NCI-H187 treated with DMSO at 0.1 percent for 48 hours (cell line): ENCODE data around the gene SARDH.
A peak's percentile ranks its signal among the peaks of the same experiment; 100 is the strongest.

Experiments used
- DNase-seq: peaks from one replicate; lab custom pipeline; 2025; lab: John Stamatoyannopoulos, UW

SARDH gene

DNA sequence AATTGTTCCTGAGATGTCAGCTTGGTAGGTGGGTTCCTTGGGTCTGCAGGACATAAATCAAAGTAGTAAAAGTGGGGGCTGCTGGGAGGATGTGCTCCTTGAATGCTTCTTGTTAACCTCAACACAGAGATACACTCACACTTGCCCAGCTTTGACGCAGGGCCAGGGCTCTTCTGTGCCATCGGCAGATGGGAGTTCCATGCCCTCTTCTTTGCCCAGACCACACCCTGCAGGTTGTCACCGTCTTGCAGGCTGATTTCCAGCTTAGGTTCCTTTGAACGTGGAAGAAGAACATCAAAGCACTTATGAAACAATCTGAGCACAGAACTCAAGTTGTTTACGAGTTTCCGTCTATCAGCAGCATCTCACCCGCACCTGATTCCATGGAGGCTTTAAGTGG lies 91.0 kb downstream of the SARDH start:
- peak; percentile 1 for DNase-seq

DNA sequence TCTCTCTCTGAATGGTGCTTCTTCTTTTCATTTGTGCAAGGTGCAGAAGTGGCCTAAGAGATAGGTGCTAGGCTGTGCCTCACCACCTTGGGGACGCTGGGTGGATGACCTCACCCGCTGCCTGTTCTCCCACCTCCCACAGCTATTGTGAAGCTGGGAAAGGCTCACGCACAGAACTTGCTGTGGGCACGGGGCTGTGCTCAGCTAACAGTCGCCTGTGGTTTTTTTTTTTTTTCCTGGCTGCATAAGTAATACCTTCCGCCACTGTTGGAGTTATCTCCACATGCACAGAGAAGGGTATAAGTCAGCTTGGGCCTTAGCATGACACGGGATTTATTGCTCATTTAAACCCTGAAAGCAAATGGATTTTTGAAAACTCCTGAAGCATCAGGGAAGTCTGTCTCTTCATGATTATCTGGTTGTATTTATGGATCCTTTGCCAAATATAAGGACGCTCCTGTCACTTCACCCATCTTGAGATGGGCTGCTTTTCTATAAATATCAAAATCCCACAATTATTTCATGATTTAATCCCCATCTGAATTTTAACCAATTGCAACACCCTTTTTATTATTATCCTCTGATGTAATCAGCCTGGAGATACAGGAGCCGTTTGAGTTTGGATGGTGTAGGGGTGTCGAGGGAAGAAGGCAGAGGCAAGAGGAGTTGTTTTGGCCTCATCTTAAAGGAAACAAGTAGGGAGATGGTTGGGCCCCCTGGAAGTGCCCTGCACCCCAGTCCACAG lies 93.0 kb downstream of the SARDH start:
- DNase-seq: no peak

DNA sequence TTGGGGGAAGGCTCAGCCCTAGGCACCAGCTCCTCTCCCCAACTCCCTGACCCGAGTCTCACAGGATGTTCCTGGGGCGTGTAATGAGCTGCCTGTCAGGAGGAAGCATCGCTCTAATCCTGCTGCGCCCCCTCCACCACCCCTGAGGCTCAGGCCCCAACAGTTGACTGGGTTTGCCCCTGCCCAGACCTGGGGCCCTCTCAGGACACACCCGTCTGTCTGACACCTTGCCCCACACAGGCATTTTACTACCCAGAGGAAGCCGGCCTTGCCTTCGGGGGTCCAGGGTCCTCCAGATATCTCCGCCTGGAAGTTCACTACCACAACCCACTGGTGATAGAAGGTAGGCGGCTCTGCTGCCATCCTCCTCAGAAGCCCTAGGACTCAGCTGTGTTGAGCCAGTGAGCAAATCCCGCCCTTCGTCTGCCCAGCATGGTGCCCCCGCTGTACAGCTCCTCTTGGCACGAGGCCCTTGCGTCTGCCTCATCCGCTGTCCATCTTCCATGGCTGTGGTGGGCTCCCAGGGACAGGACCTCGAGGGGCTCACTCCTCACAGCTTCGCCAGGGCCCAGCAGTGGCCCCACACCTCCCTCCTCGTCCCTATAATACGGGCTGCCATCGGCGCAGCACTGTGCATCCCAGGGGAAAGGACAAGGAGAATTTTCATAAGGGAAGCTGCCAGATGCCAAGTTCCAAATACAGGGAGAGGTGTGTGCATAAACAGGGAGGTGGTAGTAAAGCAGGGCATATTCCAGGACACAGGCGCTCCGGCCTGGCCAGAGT lies 94.0 kb downstream of the SARDH start:
- no peak for DNase-seq

- no peak for DNase-seq
These were observed 94.8 kb downstream of the SARDH start for GRCh38 chr9:133643362-133643755.

DNA sequence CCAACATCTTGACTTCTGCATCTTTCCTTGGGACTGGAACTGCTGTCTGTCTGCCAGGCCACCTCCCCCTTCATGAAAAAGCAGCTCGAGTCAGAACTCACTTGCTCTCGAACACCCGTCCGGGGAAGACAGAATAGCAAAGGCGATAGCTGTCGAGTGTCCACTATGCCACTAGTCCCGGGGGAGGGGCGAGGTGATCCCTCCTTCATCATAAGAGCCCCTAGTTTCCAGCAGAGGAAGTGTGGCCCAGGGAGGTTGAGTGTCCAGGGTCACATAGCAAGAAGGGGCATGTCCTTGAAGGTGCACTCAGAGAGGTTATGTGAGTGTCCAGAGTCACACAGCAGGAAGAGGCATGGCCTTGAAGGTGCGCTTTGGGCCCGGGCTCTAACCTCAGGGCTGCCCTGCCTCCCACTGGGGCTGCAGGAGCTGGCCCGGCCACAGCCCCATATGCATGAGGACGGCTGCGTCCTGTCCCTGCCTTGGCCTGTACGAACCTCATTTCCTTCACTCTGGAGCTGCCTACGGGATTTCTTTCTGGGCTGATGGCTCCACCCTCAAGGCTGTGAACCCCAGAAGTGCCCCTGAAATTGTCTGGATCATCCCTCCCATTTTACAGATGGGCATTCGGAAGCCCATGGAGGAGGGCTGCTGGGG lies 95.3 kb downstream of the SARDH start:
- no peak for DNase-seq

GRCh38 chr9:133641861-133642595 lies 96.1 kb downstream of the SARDH start:
- no peak for DNase-seq

GRCh38 chr9:133641396-133641655 lies 96.8 kb downstream of the SARDH start:
- no peak for DNase-seq

DNA sequence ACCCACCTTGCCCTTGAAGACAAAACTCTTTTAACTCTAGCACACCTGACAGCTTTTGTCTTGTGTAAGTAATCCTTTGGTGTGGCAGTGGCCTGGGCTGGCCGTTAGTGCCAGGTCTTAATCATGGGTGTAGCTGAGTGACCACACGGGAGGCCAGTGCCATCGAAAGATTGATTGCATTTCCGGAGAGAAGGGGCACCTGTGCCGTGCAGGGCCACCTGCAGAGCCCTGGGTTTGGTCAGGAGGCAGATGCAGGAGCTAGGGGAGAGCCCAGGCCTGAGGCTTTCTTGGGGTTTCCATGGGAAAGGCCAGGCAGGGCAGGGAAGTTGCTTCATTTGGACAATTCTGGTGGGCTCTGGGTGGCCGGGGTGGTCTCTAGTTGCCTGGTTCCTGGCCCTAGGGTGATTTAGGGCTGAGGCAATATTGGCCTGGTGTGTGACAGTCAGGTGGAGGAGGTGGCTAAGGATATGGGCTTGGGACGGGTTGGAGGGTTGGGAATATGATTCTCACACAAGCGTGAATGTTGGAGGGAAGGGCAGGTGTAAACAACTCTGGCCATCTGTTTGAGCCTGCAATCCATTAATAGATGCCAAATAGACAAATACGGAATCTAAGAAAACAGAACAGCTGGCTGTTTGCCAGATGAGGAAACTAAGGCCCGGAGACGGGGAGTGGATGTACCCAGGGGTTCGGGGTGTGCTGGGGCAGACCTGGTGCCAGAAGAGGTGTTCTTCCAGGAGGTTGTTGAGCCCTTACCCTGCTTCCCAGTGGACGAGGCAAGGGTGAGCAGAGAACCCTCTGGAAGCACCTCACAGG lies 97.4 kb downstream of the SARDH start:
- no peak for DNase-seq

- no peak for DNase-seq
These were observed 98.0 kb downstream of the SARDH start for GRCh38 chr9:133640160-133640559.

GRCh38 chr9:133639613-133640012 lies 98.5 kb downstream of the SARDH start:
- DNase-seq: no peak

GRCh38 chr9:133638711-133639110 lies 99.4 kb downstream of the SARDH start:
- no peak for DNase-seq

- no peak for DNase-seq
These were observed 100.1 kb downstream of the SARDH start for GRCh38 chr9:133638076-133638475.

DNA sequence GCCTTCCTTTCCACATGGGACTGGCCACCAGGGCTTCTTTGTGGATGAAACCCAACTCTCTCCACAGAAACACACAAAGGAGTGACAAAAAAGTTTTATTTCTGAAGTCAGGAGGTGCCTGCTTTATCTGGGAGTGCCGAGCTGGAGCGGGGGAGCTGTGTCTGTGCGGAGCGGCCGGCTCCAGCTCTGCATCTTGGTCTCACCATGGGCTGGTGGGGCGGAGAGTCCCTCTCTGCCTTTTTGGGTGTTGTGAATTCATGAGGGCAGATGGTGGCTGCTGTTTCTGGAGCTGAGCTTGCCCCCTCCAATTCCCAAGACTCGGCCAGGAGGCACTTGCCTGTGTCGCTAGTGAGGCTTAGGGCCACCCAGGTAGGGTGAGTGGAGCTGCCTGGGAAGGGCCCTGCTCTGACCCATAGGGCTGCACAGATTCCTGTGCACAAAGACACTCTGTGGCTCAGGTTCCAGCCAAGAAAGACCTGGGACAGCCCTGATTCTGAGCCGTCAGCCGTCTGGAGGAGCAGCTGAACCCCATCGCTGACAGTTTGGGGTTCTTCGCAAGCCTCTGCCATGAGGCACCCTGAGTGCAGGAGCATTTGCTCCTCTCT lies 100.6 kb downstream of the SARDH start:
- no peak for DNase-seq

- DNase-seq: no peak
These were observed 101.2 kb downstream of the SARDH start for GRCh38 chr9:133636902-133637301.

DNA sequence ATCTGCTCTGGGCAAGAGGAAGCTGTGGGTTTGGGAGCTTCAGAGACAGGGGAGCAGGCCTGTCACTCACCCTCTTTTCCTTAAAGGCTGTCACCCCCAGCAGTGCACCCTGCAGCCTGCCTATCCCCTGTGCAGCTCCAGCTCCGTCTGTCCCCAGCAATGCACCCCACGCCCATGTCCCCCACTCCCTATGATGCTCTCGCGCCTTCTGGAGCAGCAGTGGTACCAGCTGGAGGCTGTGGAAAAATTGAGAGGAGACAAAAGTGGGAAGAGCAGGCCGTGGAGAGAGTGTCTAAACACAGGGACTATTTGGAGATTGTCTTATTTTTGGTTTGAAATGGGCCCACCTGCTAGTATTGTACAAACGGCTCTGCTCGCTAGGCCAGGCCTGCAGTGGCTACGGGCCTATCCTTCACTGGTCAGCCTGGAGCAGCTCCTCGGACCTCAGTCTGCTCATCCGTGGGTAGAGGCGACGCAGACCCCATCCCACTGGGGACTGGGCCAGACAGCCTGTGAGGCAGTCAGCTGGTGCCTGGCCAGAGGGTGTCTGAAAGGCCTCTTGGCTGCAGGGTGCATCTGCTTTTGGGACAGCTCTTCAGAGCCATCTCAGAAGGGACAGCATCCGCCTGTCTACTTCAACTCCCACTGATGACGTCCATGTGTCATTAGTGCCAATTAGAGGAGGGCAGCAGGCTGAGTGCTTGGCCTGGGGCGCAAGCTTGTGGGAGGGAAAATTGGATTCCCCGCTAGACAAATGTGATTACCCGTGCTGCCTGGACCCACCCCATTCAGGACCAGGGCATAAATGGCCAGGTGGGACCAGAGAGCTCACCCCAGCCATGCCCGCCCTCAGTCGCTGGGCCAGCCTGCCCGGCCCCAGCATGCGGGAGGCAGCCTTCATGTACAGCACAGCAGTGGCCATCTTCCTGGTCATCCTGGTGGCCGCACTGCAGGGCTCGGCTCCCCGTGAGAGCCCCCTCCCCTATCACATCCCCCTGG lies 102.3 kb downstream of the SARDH start, which contains the start of gene DBH:
Gene DBH (plus strand): TSS at position 831 of the 999 bp plus-strand sequence. CDS start 9 bp downstream, at position 840.
- DNase-seq: no peak

DNA sequence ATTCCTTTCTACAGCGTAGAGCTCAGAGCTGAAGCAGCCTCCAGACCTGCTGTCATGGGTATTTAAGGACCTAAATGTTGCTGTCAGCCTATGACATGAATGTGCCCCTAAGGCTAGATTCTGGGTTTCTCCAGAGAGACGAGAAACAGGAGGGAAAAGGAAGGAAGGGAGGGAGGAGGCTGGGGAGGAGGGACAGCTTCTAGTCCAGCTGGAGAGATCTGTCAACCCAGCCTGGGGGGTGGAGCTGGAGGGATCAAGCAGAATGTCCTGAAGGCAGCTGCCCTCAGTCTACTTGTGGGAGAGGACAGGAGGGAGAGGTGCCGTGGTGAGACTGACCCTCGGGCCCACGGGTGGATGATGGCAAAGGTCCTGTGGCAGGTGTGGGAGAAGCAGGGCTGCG lies 103.1 kb downstream of the SARDH start:
- no peak for DNase-seq

DNA sequence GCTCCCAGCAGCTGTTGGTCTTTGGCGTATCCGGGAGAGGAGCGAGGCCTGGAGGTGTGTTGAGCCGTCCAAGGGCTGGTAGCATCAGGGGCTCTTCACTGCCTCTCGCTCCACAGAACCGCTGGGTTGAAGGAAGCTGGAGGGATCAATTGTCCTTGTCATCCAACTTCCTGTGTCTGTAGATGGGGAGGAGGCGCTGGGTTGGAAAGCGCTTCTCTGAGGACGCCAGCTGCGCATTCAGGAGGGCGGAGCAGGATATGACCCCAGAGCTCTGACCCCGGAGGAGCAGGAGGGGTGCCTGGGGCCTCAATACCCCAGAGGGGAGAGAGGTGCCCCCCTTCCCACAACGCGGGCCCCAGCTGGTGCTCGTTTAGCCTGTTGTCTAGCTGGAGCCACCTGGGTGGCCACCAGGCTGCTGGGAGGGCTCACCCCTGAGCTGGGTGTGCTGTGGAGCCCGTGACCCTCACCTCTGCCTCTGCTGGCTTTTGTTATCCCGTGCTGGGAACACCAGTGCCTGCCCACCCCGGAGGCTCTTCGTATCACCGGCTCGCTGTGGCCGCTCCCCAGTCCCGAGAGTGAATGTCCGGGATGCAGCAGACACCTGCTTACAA lies 104.0 kb downstream of the SARDH start:
- DNase-seq: peak; percentile 31

GRCh38 chr9:133633681-133634080 lies 104.5 kb downstream of the SARDH start:
- DNase-seq: no peak
